Urothelium cell line (cell line): ENCODE results near the gene ATP6V0A1.

ENCODE experiments used
- DNase-seq: peaks from one replicate; pipeline ENCODE4 v3.0.0; 2011; ENCODE audit warnings: low spot score, mixed read lengths
- FAIRE-seq: peaks from 2 replicates; lab custom pipeline; 2011; peaks lifted over from hg19 to GRCh38; lab: Jason Lieb, UNC

The ATP6V0A1 gene

GRCh38 chr17:42518046-42518754 lies 59.5 kb downstream of the ATP6V0A1 start:
- FAIRE-seq (no peak), DNase-seq (peak; percentile 81)

- no peak for DNase-seq
- peak; percentile 65 for FAIRE-seq
These were observed 60.3 kb downstream of the ATP6V0A1 start for GRCh38 chr17:42518755-42519545.

GRCh38 chr17:42519546-42520491 lies 61.1 kb downstream of the ATP6V0A1 start:
- DNase-seq = peak; percentile 90
- peak; percentile 44 for FAIRE-seq

- FAIRE-seq (no peak), DNase-seq (no peak)
These were observed 61.9 kb downstream of the ATP6V0A1 start for GRCh38 chr17:42520540-42520951.

GRCh38 chr17:42521036-42521435 lies 62.4 kb downstream of the ATP6V0A1 start:
- FAIRE-seq = peak; percentile 9
- DNase-seq = no peak

GRCh38 chr17:42521666-42522262 lies 63.1 kb downstream of the ATP6V0A1 start:
- no peak for FAIRE-seq
- no peak for DNase-seq

- no peak for FAIRE-seq
- DNase-seq = no peak
These were observed 63.6 kb downstream of the ATP6V0A1 start for GRCh38 chr17:42522263-42522790.

- DNase-seq (no peak), FAIRE-seq (no peak)
These were observed 64.2 kb downstream of the ATP6V0A1 start for GRCh38 chr17:42522798-42523278.

- no peak for DNase-seq
- FAIRE-seq = no peak
These were observed 66.5 kb downstream of the ATP6V0A1 start for GRCh38 chr17:42525221-42525620.

GRCh38 chr17:42526031-42526444 lies 67.4 kb downstream of the ATP6V0A1 start:
- DNase-seq (no peak), FAIRE-seq (no peak)

- DNase-seq (no peak), FAIRE-seq (no peak)
These were observed 69.3 kb downstream of the ATP6V0A1 start for GRCh38 chr17:42527932-42528331.

- DNase-seq (no peak), FAIRE-seq (no peak)
These were observed 70.4 kb downstream of the ATP6V0A1 start for GRCh38 chr17:42529061-42529460.

- DNase-seq = no peak
These were observed 72.3 kb downstream of the ATP6V0A1 start for GRCh38 chr17:42530952-42531454.

GRCh38 chr17:42531455-42532354 lies 73.0 kb downstream of the ATP6V0A1 start:
- peak; percentile 66 for DNase-seq
- FAIRE-seq = no peak

More at GRCh38 chr17:42530952-42531454, 72.3 kb downstream of the ATP6V0A1 start:
- no peak for FAIRE-seq

- no peak for FAIRE-seq
These were observed 76.7 kb downstream of the ATP6V0A1 start for GRCh38 chr17:42535155-42536047.

GRCh38 chr17:42536048-42536371 lies 77.3 kb downstream of the ATP6V0A1 start, which contains the start of gene NAGLU:
NAGLU (plus strand) TSS chr17:42536241; CDS start chr17:42536273, 32 bp downstream.
- peak; percentile 98 for DNase-seq
- no peak for FAIRE-seq

More at GRCh38 chr17:42535155-42536047, 76.7 kb downstream of the ATP6V0A1 start:
- DNase-seq = no peak

GRCh38 chr17:42536372-42537155 lies 77.9 kb downstream of the ATP6V0A1 start:
- DNase-seq (peak; percentile 96), FAIRE-seq (peak; percentile 74)
